SW480 (cell line): ENCODE measurements around the gene DMD.

Experiments used
- DNase-seq: peaks from one replicate; pipeline ENCODE4 v3.0.0-alpha.2; 2016; ENCODE audit warnings: low spot score

DMD gene

GRCh38 chrX:31178064-31178768, 2033.1 kb downstream of the DMD start:
- no peak for DNase-seq

GRCh38 chrX:31170792-31171191, 2040.6 kb downstream of the DMD start:
- DNase-seq: no peak

- DNase-seq: no peak
These were observed 2042.8 kb downstream of the DMD start for GRCh38 chrX:31168551-31168950.

- DNase-seq: no peak
These were observed 2044.5 kb downstream of the DMD start for GRCh38 chrX:31166832-31167231.

- no peak for DNase-seq
These were observed 2044.9 kb downstream of the DMD start for GRCh38 chrX:31166416-31166815.

- no peak for DNase-seq
These were observed 2045.9 kb downstream of the DMD start for GRCh38 chrX:31165241-31166035.

GRCh38 chrX:31154946-31155345, 2056.4 kb downstream of the DMD start:
- no peak for DNase-seq

- DNase-seq: no peak
These were observed 2057.8 kb downstream of the DMD start for GRCh38 chrX:31153475-31154047.

GRCh38 chrX:31147175-31147574, 2064.2 kb downstream of the DMD start:
- no peak for DNase-seq

- DNase-seq: no peak
These were observed 2071.4 kb downstream of the DMD start for GRCh38 chrX:31139961-31140360.

GRCh38 chrX:31138124-31138523, 2073.2 kb downstream of the DMD start:
- DNase-seq: no peak

- DNase-seq: no peak
These were observed 2075.2 kb downstream of the DMD start for GRCh38 chrX:31136144-31136611.

- no peak for DNase-seq
These were observed 2078.5 kb downstream of the DMD start for GRCh38 chrX:31132821-31133241.

GRCh38 chrX:31130457-31131220, 2080.7 kb downstream of the DMD start:
- no peak for DNase-seq

GRCh38 chrX:31128855-31129254, 2082.5 kb downstream of the DMD start:
- no peak for DNase-seq

- DNase-seq: no peak
These were observed 2083.6 kb downstream of the DMD start for GRCh38 chrX:31127716-31128115.

- no peak for DNase-seq
These were observed 2085.1 kb downstream of the DMD start for GRCh38 chrX:31126205-31126604.

GRCh38 chrX:31124536-31124935, 2086.8 kb downstream of the DMD start:
- no peak for DNase-seq

GRCh38 chrX:31123335-31123734, 2088.0 kb downstream of the DMD start:
- no peak for DNase-seq

- no peak for DNase-seq
These were observed 2094.1 kb downstream of the DMD start for GRCh38 chrX:31117266-31117665.

GRCh38 chrX:31115398-31115797, 2096.0 kb downstream of the DMD start:
- no peak for DNase-seq

- no peak for DNase-seq
These were observed 2096.5 kb downstream of the DMD start for GRCh38 chrX:31114858-31115257.
